ENCODE data around the gene ZNF879.

Gene ZNF879

DNA sequence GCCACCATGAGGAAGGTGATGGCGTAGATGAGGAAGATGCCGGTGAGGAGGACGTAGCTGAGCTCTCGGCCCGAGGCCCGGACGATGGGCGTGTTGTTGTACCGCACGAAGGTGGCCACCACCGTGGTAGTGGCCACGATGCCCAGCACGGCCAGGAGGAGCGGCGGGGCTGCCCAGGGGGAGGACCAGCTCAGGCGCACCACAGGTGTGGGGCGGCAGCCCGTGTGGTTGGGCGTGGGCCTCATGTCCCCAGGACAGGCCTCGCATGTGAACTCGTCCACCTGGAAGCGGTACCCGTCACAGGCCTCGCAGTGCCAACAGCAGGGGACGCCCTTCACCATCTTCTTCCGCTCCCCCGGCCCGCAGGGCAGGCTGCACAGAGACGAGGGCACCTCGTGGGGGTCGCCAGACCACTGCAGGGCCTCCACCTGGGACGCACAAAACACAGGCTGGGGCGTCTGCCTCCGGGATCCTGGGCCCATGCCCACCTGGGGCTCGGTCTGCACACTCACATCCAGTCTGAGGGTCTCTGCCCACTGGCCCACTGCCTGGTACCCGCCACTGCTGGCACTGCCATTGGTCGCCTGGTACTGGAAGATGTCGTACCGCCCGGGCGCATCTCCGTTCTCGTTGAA, 37.2 kb upstream of the ZNF879 start:
- Histone ChIP-seq H3K27me3 (replicated peaks; ENCODE audit: control insufficient read depth, insufficient read depth, low read length) (no peaks in the 10 kb centered on the region), H3K36me3 (ENCODE audit: control insufficient read depth, insufficient read depth, low read length) (no peaks in the 10 kb centered on the region), H3K4me3 (replicated peaks; ENCODE audit: low read depth, low read length) (no peak overlapping the region)
- TF ChIP-seq, protein P1, sequence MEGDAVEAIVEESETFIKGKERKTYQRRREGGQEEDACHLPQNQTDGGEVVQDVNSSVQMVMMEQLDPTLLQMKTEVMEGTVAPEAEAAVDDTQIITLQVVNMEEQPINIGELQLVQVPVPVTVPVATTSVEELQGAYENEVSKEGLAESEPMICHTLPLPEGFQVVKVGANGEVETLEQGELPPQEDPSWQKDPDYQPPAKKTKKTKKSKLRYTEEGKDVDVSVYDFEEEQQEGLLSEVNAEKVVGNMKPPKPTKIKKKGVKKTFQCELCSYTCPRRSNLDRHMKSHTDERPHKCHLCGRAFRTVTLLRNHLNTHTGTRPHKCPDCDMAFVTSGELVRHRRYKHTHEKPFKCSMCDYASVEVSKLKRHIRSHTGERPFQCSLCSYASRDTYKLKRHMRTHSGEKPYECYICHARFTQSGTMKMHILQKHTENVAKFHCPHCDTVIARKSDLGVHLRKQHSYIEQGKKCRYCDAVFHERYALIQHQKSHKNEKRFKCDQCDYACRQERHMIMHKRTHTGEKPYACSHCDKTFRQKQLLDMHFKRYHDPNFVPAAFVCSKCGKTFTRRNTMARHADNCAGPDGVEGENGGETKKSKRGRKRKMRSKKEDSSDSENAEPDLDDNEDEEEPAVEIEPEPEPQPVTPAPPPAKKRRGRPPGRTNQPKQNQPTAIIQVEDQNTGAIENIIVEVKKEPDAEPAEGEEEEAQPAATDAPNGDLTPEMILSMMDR (IDR thresholded peaks at IDR 0.05; ENCODE audit: insufficient read depth, low read length, poor library complexity, severe bottlenecking), result no peak
- no peak for DNase-seq (ENCODE audit: extremely low read depth, insufficient read length)

DNA sequence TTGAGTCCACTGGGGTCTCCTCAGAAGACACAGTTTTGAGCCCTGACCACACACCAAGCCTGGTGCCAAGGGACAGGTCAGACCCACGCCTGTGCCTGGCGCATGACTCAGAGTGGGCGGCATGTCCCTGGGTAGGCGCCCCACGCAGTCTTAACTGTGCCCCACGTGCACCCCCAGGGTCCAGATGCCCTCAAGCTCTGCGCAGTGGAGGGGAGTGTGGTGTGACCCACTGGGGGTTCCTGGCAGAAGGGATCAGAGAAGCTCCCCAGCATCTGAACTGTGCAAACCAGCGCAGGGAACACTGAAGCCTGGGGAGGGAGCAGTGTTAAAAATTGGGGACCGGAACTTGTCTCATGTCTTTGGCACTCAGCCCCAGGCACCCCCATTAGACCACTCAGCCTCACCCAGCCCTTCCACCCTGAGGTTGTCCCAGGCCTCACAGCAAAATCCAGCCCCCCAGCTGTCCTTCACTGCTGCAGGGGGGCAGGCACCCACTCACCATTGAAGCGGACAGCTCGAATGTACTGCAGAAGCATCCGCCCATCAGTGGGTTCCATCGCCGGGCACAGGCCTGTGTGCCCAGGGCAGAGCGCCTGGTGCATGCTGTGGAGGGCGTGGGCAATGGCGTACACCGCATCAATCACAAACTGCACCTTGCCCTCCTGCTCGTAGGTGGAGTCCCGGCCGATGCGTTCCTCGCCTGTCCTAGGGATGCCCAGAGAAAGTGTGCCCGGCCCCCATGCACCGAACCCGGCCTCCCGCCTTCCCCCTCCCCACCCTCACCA, 35.0 kb upstream of the ZNF879 start:
- no peaks in the 10 kb centered on the region for H3K27me3 ChIP-seq (replicated peaks; ENCODE audit: control insufficient read depth, insufficient read depth, low read length)
- H3K36me3 ChIP-seq (ENCODE audit: control insufficient read depth, insufficient read depth, low read length), result no peaks in the 10 kb centered on the region
- TF ChIP-seq, protein P1 (IDR thresholded peaks at IDR 0.05; ENCODE audit: insufficient read depth, low read length, poor library complexity, severe bottlenecking), result no peak
- no peak overlapping the region for H3K4me3 ChIP-seq (replicated peaks; ENCODE audit: low read depth, low read length)
- DNase-seq (ENCODE audit: extremely low read depth, insufficient read length), result no peak

DNA sequence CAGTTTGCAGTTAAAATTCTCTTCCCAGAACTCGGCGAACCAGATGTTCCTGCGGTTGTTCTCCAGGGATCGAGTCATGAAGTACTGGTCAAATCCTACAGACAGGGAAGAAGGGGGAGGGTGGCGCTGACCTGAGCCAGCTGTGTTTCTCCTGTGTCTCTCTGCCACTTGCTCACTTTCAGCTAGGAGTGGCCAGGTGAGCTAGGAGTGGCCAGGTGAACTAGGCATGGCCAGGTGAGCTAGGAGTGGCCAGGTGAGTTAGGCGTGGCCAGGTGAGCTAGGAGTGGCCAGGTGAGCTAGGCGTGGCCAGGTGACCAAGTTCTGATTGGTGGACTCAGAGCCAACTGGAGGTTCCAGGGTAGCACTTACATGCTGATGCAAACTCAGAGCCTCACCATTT, 34.3 kb upstream of the ZNF879 start:
- TF ChIP-seq, protein P1 (IDR thresholded peaks at IDR 0.05; ENCODE audit: insufficient read depth, low read length, poor library complexity, severe bottlenecking), result no peak
- no peak overlapping the region for H3K4me3 ChIP-seq (replicated peaks; ENCODE audit: low read depth, low read length)
- no peaks in the 10 kb centered on the region for H3K27me3 ChIP-seq (replicated peaks; ENCODE audit: control insufficient read depth, insufficient read depth, low read length)
- DNase-seq (ENCODE audit: extremely low read depth, insufficient read length), result no peak
- H3K36me3 ChIP-seq (ENCODE audit: control insufficient read depth, insufficient read depth, low read length), result no peaks in the 10 kb centered on the region

DNA sequence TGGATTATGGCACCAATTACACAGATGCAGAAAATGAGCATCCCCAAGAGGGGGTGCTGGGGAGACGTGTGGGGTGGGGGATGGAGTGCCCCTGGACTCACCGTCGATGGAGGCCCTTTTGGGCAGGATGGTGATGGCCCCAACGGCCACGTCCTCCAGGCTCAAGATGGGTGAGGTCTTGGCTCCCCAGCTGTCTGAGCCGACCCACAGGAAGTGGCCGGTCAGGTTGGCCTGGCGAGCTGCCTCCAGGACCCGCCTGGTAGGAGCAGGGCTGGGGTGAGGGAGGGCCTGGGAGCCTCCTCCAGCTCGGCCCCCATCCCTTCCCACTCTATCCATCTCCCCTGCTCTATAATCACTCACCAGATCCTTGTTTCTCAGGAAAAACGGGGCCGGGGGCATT, 33.1 kb upstream of the ZNF879 start:
- TF ChIP-seq, protein P1 (IDR thresholded peaks at IDR 0.05; ENCODE audit: insufficient read depth, low read length, poor library complexity, severe bottlenecking), result no peak
- Histone ChIP-seq H3K4me3 (replicated peaks; ENCODE audit: low read depth, low read length) (no peak overlapping the region), H3K27me3 (replicated peaks; ENCODE audit: control insufficient read depth, insufficient read depth, low read length) (no peaks in the 10 kb centered on the region), H3K36me3 (ENCODE audit: control insufficient read depth, insufficient read depth, low read length) (no peaks in the 10 kb centered on the region)
- no peak for DNase-seq (ENCODE audit: extremely low read depth, insufficient read length)

DNA sequence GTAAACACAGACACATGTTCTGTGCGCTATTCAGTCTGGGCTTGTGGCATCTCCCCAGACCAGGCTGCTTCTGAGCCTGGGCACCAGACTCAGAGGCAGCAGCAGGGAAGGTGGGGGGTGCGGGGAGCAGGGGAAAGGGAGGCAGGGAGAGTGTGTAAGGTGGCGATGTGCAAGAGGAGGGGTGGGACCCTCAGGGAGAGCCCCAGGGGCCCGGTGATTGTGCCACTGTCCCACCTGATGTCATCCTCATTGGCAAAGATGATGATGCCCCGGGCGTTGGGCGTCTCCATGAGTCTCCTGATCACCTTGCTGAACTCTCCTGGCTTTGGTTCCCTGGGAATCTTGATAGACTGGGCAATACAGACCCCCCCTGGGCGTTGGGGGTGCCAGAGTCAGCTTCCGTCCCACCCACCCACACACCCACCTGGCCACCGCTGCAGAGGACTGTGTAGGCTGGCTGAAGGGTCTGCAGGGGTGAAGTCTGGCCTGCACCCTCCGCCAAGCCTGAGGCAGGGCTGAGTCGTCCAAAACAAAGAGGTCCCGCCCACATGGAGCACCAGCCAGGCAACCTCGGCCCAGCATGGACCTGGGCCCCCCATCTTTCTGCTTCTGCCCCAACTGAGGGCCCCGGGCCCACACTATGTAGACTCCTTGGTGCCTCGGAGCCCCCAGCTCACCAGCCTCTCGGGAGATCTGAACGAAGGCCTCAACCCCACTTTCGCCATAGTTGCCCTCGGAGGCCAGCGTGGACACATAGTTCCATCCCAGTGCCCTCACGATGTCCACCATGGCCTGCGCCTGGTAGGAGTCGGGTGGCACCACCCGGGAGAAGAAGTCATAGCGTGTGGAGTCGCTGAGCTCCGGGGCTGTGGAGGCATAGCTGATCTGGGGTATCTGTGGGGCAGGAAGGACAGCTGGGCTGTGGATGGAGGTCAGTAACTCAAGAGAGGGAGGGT, 32.1 kb upstream of the ZNF879 start:
- no peak overlapping the region for H3K4me3 ChIP-seq (replicated peaks; ENCODE audit: low read depth, low read length)
- no peaks in the 10 kb centered on the region for H3K27me3 ChIP-seq (replicated peaks; ENCODE audit: control insufficient read depth, insufficient read depth, low read length)
- no peak for DNase-seq (ENCODE audit: extremely low read depth, insufficient read length)
- no peaks in the 10 kb centered on the region for H3K36me3 ChIP-seq (ENCODE audit: control insufficient read depth, insufficient read depth, low read length)
- TF ChIP-seq, protein P1 (IDR thresholded peaks at IDR 0.05; ENCODE audit: insufficient read depth, low read length, poor library complexity, severe bottlenecking), result no peak
